GM12872 (cell line): Measurements from ENCODE around the gene TMEM235.

Experiments used
- CTCF ChIP-seq: IDR thresholded peaks from 3 replicates; pipeline ENCODE4 v1.5.1; 2011; ENCODE audit warnings: low read depth, mild to moderate bottlenecking, low read length, moderate library complexity; ENCODE audit not compliant: insufficient read depth

TMEM235 gene

DNA sequence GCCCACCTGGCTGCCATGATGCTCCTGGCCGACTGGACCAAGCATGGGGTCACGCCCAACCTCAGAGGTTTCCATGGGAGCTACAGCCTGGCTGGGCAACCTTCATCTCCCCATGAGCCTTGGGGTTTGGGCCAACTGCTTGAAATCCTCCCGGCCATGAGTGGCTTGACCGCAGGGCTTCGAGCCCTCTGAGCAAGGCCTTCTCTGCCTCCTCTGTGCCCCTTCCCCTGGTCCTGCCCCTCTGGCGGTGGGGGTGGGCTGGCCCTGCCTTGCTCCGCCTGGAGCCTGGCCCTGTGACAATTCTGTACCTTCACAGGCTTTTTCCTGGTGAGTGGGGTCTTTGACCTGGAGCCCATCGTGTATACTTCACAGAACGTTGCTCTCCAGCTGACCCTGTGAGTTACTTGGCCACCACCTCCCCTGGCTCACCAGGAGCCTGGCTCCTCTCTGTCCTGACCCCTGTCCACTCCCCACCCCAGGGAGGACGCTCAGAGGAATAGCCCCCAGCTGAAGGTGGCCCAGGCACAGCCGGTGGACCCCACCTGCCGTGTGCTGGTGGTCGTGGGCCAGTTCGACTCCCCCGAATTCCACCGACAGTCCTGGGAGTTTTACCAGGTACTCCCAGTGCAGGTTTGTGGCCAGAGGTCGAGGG is 26.2 kb upstream of the TMEM235 start:
- TF ChIP-seq CTCF: no peak

DNA sequence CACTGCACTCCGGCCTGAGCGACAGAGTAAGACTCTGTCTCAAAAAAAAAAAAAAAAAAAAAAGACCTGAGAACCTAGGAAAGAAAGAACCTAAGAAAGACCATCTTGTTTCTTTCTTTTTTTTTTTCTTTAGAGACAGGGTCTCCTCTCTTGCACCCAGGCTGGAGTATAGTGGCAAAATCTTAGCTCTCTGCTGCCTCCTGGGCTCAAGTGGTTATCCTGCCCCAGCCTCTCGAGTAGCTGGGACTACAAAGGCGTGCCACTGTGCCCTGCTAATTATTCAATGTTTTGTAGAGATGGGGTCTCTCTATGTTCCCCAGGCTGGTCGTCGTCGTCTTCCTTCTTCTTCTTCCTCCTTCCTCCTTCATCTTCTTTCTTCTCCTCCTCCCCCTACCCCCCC is 25.1 kb upstream of the TMEM235 start:
- no peak for TF ChIP-seq CTCF

GRCh38 chr17:78208486-78208885 is 22.9 kb upstream of the TMEM235 start:
- TF ChIP-seq CTCF: no peak

GRCh38 chr17:78210111-78210510 is 21.3 kb upstream of the TMEM235 start:
- TF ChIP-seq CTCF: no peak

- no peak for TF ChIP-seq CTCF
Observed at GRCh38 chr17:78211032-78211431, 20.4 kb upstream of the TMEM235 start.

DNA sequence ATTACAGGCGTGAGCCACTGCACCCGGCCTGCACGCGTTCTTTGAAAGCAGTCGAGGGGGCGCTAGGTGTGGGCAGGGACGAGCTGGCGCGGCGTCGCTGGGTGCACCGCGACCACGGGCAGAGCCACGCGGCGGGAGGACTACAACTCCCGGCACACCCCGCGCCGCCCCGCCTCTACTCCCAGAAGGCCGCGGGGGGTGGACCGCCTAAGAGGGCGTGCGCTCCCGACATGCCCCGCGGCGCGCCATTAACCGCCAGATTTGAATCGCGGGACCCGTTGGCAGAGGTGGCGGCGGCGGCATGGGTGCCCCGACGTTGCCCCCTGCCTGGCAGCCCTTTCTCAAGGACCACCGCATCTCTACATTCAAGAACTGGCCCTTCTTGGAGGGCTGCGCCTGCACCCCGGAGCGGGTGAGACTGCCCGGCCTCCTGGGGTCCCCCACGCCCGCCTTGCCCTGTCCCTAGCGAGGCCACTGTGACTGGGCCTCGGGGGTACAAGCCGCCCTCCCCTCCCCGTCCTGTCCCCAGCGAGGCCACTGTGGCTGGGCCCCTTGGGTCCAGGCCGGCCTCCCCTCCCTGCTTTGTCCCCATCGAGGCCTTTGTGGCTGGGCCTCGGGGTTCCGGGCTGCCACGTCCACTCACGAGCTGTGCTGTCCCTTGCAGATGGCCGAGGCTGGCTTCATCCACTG is 17.3 kb upstream of the TMEM235 start, which contains the start of gene BIRC5:
Gene BIRC5, plus strand, starts transcription at position 238 of the 690 bp plus-strand sequence. Its CDS starts 64 bp downstream, at position 302.
- TF ChIP-seq CTCF: no peak

- TF ChIP-seq CTCF: no peak
Observed at GRCh38 chr17:78214706-78215061, 16.7 kb upstream of the TMEM235 start.
